ENCODE measurements around the gene SRRM3. TPM values are rescaled to one million over a fixed set of nuclear protein-coding genes. Genes with fewer than 3 reads are reported as not detected.

SRRM3 gene
- total RNA-seq, 1 donor from 2014 or later, result 0.46 TPM

DNA sequence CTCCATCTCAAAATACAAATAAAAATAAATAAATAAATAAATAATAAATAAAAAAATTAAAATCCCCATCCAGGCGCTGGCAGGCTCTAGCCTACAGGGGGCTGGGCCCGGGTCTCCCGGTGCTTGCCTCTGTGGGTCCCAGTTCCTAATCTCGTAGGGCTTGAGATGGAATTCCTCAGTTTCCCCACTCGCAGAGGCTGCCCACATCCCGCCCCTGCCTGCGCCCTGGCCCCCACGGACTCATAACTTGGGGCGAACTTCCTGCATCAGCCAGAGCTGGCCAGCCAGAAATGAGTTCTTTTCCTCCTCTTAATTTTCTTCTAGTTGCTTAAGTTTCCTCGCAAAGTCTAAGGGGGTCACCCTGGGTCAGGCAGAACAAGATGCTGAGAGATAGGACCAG, 22.0 kb upstream of the SRRM3 start:
- no peak overlapping the region for H3K4me3 Mint-ChIP-seq (ENCODE audit: unreplicated experiment)
- H3K4me1 Mint-ChIP-seq (ENCODE audit: unreplicated experiment), result peaks cover 4% of the 10 kb centered on the region
- TF ChIP-seq, protein P1, sequence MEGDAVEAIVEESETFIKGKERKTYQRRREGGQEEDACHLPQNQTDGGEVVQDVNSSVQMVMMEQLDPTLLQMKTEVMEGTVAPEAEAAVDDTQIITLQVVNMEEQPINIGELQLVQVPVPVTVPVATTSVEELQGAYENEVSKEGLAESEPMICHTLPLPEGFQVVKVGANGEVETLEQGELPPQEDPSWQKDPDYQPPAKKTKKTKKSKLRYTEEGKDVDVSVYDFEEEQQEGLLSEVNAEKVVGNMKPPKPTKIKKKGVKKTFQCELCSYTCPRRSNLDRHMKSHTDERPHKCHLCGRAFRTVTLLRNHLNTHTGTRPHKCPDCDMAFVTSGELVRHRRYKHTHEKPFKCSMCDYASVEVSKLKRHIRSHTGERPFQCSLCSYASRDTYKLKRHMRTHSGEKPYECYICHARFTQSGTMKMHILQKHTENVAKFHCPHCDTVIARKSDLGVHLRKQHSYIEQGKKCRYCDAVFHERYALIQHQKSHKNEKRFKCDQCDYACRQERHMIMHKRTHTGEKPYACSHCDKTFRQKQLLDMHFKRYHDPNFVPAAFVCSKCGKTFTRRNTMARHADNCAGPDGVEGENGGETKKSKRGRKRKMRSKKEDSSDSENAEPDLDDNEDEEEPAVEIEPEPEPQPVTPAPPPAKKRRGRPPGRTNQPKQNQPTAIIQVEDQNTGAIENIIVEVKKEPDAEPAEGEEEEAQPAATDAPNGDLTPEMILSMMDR (IDR thresholded peaks at IDR 0.05), result no peak
- no peaks in the 10 kb centered on the region for H3K9me3 Mint-ChIP-seq (ENCODE audit: unreplicated experiment)
- no peaks in the 10 kb centered on the region for H3K27me3 Mint-ChIP-seq (ENCODE audit: unreplicated experiment)
- H3K36me3 Mint-ChIP-seq (ENCODE audit: unreplicated experiment), result no peaks in the 10 kb centered on the region
- H3K27ac Mint-ChIP-seq (ENCODE audit: unreplicated experiment), result no peak overlapping the region
- no peak for DNase-seq (ENCODE audit: extremely low spot score, unreplicated experiment)

DNA sequence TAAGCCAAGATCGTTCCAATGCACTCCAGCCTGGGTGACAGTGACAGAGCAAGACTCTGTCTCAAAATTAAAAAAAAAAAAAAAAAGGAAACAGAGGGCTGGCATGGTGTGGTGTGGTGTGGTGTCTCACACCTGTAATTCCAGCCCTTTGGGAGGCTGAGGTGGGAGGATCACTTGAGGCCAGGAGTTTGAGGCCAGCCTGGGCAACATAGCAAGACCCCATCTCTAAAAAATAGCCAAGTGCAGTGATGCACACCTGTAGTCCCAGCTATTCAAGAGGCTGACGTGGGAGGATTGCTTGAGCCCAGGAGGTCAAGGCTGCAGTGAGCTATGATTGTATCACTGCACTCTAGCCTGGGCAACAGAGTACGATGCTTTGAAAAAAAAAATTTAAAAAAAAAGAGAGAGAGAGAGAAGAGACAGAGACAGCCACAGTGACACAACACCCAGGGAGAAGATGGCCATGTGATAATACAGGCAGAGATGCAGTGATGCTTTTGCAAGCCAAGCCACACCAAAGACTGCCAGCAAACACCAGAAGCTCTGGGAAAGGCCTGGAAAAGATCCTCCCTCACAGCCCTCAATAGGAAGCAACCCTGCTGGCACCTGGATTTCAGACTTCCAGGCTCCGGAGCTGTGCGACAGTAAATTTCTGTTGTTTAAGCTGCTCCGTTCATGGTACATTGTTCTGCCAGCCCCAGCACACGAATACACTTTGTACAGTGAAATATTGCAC, 19.3 kb upstream of the SRRM3 start:
- H3K27me3 Mint-ChIP-seq (ENCODE audit: unreplicated experiment), result no peaks in the 10 kb centered on the region
- DNase-seq (ENCODE audit: extremely low spot score, unreplicated experiment), result no peak
- no peak overlapping the region for H3K27ac Mint-ChIP-seq (ENCODE audit: unreplicated experiment)
- H3K4me3 Mint-ChIP-seq (ENCODE audit: unreplicated experiment), result no peak overlapping the region
- TF ChIP-seq, protein P1 (IDR thresholded peaks at IDR 0.05), result no peak
- H3K36me3 Mint-ChIP-seq (ENCODE audit: unreplicated experiment), result no peaks in the 10 kb centered on the region
- H3K4me1 Mint-ChIP-seq (ENCODE audit: unreplicated experiment), result peaks cover 4% of the 10 kb centered on the region
- no peaks in the 10 kb centered on the region for H3K9me3 Mint-ChIP-seq (ENCODE audit: unreplicated experiment)

- DNase-seq (ENCODE audit: extremely low spot score, unreplicated experiment), result no peak
- no peaks in the 10 kb centered on the region for H3K4me1 Mint-ChIP-seq (ENCODE audit: unreplicated experiment)
- H3K27ac Mint-ChIP-seq (ENCODE audit: unreplicated experiment), result no peak overlapping the region
- H3K27me3 Mint-ChIP-seq (ENCODE audit: unreplicated experiment), result no peaks in the 10 kb centered on the region
- no peak overlapping the region for H3K4me3 Mint-ChIP-seq (ENCODE audit: unreplicated experiment)
- H3K9me3 Mint-ChIP-seq (ENCODE audit: unreplicated experiment), result no peaks in the 10 kb centered on the region
- H3K36me3 Mint-ChIP-seq (ENCODE audit: unreplicated experiment), result no peaks in the 10 kb centered on the region
- TF ChIP-seq, protein P1 (IDR thresholded peaks at IDR 0.05), result no peak
Observed at GRCh38 chr7:76185187-76185896, 16.4 kb upstream of the SRRM3 start.

DNA sequence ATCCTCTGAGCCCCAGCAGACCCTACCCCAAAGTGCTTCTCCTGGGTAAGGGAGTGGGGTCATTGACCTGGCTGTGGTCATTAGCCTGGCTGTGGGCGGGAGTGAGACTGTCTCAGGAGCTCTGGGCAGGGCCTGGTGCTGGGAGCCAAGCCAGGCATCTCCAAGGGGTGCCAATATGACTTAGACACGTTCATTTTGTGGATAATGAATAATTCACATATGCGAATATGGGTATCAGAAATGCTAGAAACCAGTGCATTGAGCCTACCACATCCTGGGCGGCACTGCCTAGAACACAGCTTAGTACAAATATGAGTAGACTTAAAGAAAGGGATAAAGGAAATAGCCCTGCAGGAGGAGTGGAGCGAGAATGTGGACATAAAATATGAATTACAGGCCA, 14.4 kb upstream of the SRRM3 start:
- no peak for DNase-seq (ENCODE audit: extremely low spot score, unreplicated experiment)
- H3K4me3 Mint-ChIP-seq (ENCODE audit: unreplicated experiment), result no peak overlapping the region
- no peaks in the 10 kb centered on the region for H3K36me3 Mint-ChIP-seq (ENCODE audit: unreplicated experiment)
- TF ChIP-seq, protein P1 (IDR thresholded peaks at IDR 0.05), result no peak
- H3K9me3 Mint-ChIP-seq (ENCODE audit: unreplicated experiment), result no peaks in the 10 kb centered on the region
- no peaks in the 10 kb centered on the region for H3K27me3 Mint-ChIP-seq (ENCODE audit: unreplicated experiment)
- no peak overlapping the region for H3K27ac Mint-ChIP-seq (ENCODE audit: unreplicated experiment)
- no peaks in the 10 kb centered on the region for H3K4me1 Mint-ChIP-seq (ENCODE audit: unreplicated experiment)

DNA sequence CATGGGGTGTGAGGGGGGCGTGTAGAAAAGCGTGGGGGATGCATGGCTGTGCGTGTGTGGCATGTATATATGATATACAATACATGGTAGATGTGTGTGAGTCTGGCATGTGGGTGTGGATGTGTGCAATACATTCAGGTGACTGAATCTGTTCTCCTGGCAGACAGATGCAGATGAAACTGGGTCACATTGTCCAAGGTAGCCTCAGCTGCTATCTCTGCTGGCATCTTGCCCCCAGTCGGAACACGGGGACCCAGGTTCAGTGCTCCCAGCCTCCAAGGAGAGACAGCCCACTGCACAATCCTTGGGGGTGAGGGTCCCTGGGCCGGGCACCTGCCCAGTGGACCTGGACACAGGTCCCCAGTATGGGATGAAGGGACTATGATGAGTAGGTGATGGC, 12.4 kb upstream of the SRRM3 start:
- Mint-ChIP-seq H3K27me3 (ENCODE audit: unreplicated experiment) (peaks cover 4% of the 10 kb centered on the region), H3K36me3 (ENCODE audit: unreplicated experiment) (no peaks in the 10 kb centered on the region), H3K27ac (ENCODE audit: unreplicated experiment) (no peak overlapping the region), H3K9me3 (ENCODE audit: unreplicated experiment) (no peaks in the 10 kb centered on the region), H3K4me1 (ENCODE audit: unreplicated experiment) (no peaks in the 10 kb centered on the region), H3K4me3 (ENCODE audit: unreplicated experiment) (no peak overlapping the region)
- DNase-seq (ENCODE audit: extremely low spot score, unreplicated experiment), result no peak
- TF ChIP-seq, protein P1 (IDR thresholded peaks at IDR 0.05), result no peak

Data from osteocyte (in vitro differentiated cells).